GM19324 (cell line): Measurements from ENCODE around the gene MAPK8IP1.

Experiments
- ATAC-seq: cut with Tn5 transposase; IDR thresholded peaks from one replicate; pipeline ENCODE4 v1.9.1; 2021; ENCODE audit warnings: mild to moderate bottlenecking, moderate library complexity; ENCODE audit not compliant: unreplicated experiment, low FRiP score

MAPK8IP1 gene

DNA sequence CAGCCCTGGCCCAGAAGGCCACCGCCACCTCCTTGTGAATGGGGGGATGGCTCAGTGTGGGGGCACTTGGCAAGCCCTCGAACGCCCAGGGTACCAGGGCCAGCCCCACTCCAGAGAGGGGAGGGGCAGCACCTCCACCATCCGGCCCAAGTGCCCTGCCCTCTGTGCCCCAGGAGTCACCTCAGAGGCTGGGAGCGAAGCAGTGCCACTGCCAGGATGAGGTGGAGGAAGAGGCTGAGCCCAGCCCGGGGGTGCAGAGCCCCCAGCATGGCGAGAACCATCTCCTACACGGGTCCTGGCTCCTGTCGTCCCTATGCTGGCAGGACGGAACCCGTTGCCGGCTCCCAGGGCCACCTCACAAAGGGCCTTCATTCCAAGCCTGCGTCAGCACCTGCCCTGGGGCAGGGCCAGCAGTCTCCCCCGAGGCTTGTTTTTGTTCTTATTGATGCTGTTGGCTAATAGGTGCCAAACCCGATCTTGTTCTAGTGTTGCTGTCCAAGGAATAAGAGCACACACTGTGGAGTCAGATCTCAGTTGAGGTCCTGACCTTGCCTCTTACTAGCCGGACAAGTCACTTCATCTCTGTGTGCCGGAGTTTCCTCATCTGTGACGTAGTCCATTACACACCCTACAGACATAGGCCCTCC, 21.6 kb downstream of the MAPK8IP1 start, which contains the start of gene FREY1:
TSS of gene FREY1 (minus strand) at position 307 of the 647 bp plus-strand sequence. CDS start at position 281, 26 bp downstream.
- no peak for ATAC-seq

GRCh38 chr11:45907911-45908370, 22.5 kb downstream of the MAPK8IP1 start:
- no peak for ATAC-seq

DNA sequence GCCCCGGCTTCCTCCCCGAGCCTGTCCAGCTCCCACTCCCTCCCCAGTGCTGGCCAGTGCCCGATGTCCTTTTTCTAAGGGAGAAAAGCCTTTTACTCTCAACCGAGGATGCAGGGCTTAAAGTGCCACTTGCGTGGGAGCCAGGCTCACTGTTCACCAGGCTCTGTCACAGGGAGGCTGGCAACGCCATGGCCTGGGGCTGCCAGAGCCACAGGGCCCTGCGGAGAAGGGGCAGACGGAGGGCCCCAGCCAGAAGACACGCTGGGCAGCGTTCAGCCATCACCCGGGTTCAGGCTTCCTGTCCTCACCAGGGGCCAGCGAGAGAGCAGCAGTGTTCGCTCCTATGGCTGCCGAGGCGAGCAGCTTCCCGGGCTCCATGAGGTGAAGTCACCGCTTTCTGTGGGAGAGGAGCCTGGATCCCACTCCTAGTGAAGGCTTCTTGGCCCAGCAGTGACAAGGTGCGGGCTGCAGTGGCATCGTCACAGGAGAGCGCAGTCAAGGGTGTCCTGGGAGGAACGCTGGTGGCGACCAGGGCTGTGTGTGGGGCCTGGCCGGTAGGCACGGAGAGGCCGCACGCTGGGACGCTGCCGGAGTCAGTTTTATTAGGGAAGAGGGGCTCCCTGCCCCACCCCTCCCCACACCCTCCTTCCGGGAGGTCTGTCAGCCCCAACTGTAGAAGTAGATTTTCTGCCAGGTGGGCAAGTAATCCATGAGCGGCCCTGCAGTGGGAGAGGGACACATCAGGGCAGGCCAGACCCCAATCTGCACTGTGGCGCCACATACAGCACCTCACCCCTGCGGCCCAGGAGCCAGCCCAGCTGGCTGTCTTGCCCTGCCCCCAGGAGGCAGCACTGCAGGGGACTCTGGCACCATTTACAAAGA, 24.4 kb downstream of the MAPK8IP1 start:
- ATAC-seq: no peak

GRCh38 chr11:45910623-45911022, 25.2 kb downstream of the MAPK8IP1 start:
- ATAC-seq: no peak

GRCh38 chr11:45913514-45913913, 28.1 kb downstream of the MAPK8IP1 start:
- ATAC-seq: no peak

DNA sequence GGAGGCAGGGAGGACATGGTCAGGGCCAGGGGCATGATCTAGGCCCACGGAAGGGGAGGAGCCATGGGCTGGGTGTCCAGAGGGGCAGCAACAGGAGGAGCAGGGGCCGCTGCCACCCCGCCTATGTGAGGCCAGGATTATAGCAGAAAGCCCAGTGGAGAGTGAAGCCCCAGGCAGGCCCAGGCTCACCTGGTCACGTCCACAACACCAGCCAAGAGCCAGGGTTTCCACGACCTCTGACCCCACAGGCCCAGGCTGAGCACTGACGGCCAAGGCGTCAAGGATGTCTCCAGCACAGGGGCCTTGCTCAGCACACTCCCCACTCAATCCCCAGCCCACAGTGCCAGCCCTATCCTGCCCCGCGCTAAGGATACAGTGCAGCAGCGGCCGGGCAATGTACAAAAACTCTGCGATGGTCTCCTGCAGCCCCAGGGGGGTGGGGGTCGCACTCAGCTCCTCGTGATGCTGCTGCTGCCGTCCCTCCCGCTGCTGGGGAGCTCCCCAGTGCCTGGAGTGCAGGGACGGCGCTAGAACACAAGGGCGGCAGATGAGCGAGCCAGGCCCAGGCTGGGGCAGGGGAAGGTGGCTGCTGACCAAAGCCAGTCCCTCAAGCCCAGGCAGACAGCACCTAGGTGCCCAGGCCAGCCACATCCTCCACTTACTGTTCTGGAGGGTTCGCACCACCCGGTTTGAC, 28.6 kb downstream of the MAPK8IP1 start:
- no peak for ATAC-seq

- no peak for ATAC-seq
These were observed 30.0 kb downstream of the MAPK8IP1 start for GRCh38 chr11:45915446-45915845.

- no peak for ATAC-seq
These were observed 31.8 kb downstream of the MAPK8IP1 start for GRCh38 chr11:45917286-45917622.

DNA sequence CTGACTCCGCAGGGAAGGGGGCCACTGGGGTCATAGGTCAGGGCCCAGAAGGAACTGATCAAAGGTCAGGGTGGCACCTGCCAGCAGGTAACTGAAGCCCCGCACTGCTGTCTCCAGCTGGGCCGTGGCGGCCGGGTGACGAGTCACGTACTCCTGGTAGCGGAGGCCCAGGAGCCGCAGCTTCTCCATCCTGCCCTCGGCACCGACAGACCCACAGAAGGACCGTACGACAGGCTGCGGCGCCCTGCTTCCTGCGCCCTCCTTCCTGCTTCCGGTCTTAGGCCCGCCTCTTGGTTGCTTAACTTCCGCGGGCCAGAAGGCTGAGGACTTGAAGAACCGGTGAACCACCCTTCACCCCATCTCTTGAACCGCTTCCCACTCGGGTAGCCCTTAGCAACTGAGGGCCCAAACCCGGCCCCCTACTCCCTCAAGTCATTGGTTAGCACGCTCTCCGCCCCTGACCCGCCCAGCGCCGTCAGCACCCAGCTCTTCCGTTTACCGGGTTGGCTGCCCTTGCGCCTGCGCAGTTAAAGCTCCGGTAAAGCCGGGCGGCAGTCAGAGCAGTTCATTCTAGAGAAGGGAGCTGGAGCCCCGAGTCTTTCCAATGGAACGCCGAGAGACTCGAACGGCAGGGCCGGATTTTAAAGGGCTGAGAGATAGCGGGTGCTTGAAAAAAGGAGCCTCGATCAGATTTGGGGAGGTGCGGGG, 32.3 kb downstream of the MAPK8IP1 start, which contains the start of gene PEX16:
TSS of gene PEX16 (minus strand) at position 255 of the 708 bp plus-strand sequence. CDS start at position 189, 66 bp downstream.
- ATAC-seq: peak; percentile 90

DNA sequence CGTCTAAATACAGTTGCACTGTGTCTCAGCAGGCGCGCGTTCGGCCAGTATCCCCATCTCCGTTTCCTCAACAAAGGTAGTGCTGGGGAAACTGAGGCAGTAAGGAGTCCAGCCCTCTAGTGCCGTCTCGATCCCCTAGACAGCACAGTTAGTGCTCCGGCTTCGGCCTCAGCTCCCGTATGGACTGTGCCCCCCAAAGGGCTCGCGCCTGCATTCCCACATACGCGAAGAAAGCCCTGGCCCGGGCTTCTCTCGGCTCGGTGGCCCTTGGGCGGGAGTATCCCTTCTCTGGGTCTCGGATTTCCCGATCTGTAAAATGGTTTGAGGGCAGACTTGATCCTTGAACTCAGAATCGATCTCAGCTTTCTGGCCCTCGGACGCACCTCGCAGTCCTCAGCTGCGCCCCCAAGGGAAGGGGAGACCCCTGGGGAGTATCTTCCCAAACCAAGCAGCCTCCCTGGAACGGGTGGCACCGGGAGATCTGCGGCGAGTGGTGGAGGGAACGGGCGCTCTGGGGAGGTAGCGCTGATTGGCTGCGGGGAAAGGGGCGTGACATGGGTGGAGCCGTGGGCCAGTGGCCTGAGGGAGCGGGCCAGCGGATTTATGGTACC, 33.0 kb downstream of the MAPK8IP1 start:
- peak; percentile 34 for ATAC-seq

GRCh38 chr11:45918962-45919675, 33.7 kb downstream of the MAPK8IP1 start:
- ATAC-seq: no peak

DNA sequence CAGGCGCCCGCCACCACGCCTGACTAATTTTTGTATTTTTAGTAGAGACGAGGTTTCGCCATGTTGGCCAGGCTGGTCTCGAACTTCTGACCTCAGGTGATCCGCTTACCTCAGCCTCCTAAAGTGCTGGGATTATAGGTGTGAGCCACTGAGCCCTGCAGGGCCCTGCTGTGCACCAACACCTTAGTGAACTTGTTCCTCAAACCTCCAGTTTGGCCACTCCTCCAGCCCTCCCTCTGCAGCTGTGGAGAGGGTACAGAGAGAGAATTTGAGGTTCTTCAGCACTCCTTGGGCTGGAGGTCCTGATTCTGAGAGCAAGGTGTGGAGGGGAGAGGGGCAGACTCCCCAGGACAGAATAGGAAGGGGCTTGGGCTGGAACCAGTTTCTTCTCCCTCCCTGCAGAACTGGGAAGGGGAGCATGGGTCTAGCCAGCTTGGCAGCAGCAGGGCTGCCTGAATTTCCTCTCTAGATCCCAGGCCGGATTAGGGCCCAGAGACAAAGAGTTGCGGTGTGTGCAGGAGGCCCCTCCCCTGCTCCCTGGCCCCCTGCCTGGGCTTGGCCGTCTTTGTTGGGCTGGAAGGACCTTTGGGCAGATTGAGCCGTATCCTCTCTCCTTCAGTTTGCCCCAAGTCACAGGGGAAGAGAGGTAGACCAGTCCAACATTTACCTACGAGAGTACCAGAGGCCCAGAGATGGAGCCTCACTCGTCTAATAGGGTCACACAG, 34.5 kb downstream of the MAPK8IP1 start:
- no peak for ATAC-seq

DNA sequence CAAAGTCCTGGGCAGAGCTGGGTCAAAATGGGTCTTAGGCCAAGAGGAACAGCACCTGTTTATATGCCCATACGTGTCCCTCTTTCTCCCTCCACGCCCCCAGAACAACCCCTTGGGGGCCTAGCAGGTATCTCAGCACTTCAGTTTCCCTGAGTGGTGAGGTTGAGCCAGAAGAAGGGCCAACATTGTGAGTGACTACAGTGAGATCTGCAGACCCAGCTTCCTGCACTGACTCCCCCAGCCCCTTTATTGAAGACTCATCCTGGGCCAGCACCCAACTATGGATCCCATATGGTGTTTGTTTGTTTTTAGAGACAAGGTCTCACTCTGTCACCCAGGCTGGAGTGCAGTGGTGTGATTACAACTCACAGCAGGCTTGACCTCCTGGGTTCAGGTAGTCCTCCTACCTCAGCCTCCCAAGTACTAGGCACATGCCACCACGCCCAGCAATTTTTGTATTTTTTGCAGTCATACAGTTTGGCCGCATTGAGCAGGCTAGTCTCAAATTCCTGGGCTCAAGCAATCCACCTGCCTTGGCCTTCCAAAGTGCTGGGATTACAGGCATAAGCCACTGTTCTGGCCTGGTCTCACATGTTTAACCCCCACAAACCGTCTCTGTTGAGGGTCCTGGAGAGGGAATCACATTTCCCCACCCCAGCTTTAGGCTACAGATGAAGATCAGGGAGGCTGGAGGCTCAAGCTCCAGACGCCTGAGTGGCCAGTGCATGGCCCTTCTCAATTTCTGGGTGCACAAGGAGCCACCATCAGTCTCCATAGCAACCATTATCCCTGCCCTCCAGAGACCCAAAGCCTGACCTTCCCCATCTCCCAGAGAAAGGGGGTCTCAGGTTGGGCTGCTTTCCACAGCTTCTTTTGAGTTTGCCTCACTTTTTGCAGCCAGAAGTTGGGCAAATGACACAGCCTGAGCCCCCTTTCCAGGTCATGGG, 35.4 kb downstream of the MAPK8IP1 start:
- ATAC-seq: no peak

GRCh38 chr11:45921561-45922424, 36.3 kb downstream of the MAPK8IP1 start:
- ATAC-seq: no peak

- no peak for ATAC-seq
These were observed 37.1 kb downstream of the MAPK8IP1 start, which contains the start of gene LARGE2 for GRCh38 chr11:45922425-45923082. TSS of gene LARGE2 (plus strand) at chr11:45922656. CDS start at chr11:45922883, 227 bp downstream.
